ENCODE data around the gene WDFY4.

WDFY4 gene

DNA sequence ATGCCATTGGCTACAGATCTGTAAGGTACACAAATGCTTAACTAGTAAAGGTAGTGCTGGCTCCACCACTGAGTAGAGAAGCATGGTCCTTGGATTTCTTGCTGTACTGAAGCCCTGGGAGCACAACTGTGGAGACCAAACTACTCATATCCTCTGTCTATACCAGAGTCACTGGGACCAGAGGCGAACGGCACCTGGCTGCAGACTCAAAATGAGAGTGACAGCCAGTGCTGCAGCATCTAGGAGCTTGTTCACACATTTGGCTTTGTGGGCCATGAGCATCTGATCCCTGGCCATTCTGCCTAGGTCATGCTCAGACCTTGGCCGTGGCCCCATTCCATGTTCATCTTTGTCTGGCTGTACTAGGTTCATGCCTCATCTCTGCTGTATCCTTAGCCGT is 223.1 kb downstream of the WDFY4 start:
- no peak for DNase-seq (ENCODE audit: low spot score)

DNA sequence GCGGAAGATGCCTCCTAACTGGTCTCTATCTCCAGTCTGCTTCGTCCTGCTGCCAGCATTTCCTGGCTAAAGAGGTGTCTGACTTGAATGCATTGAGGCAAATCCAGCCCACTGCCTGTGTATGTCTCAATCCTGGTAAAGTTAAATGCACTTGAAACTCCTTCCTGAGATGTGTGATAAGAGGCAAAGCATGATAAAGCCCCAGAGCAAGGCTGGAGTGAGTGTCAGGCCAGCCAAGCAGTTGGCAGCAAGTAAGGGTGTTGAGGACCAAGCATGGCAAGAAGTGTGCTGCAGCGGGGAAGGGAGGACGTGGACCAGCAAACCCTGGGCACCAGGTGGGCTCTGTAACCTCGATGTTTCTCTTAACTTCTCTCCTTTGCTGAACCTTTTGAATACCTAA is 225.9 kb downstream of the WDFY4 start:
- no peak for DNase-seq (ENCODE audit: low spot score)

DNA sequence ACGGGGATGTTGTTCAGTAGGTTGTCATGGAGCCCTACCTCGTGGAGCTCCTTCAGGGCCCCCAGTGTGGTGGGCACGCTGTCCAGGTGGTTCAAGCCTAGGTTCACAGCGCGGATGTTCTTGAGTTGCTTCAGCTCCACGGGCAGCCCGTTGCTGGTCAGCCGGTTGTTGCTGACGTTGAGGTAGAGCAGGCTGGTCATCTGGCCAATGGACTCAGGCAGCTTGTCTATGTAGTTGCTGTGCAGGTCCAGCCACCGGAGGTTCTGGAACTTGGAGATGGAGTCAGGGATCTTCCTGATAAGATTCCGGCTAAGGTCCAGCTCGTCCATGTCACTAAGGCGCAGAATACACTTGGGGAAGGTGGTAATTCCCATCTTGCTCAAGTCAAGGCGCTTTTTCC is 229.0 kb downstream of the WDFY4 start:
- DNase-seq (ENCODE audit: low spot score): no peak

DNA sequence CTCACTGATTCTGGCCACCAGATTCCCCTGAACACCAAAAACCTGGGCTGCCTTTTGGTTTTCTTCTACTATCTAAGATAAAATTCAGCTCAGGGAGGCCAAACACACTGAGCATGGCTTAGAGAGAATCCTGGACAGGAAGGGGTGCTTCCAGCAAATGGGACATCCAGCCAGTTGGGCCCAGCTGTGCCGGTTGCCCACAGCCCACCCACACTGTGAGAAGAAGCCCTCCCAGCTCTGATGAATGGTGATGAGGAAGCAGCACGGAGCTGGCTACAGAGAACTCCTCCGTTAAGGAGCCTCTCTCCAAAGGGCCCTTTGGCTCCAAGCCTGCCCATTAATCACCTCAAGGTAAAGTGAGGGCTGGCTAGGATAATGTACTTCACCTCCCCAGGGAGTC is 239.1 kb downstream of the WDFY4 start:
- DNase-seq (ENCODE audit: low spot score): no peak

DNA sequence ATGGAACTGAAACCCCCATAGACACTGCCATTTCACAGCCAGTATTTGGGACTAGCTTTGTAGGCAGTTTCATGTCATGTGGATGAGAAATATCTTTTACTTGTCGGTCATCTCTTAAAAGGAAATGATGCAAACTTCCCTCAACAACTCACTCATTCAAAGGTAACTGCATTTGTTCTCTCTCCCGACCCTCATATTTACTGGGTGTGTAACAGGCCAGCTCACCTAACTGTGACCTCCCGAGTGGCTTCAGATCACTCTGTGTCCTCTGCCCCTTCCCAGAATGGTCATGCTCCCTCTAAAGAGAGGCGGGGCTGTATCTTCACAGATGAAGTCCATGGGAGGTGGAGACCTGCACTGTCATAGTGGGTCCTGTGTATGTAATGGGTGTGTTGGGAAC is 240.3 kb downstream of the WDFY4 start:
- no peak for DNase-seq (ENCODE audit: low spot score)

DNA sequence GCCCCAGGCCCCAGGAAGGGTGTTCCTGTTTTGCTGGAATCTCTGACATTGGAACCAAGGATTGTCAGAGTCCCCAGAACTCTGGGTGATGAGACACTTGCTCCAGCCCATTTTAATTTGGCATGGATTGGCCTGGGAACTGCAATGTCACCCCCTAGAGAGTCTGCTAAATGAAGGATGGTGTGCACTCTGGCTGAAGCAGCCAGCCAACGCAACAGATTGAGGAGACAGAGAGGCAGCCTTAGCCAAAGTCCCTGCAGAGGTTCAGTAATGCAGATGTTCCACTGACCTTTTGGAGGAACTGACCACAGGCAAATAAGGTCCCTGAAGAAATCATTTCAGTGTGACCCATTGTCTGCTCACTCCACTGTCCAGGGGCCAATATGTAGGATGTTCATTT is 241.6 kb downstream of the WDFY4 start:
- no peak for DNase-seq (ENCODE audit: low spot score)

DNA sequence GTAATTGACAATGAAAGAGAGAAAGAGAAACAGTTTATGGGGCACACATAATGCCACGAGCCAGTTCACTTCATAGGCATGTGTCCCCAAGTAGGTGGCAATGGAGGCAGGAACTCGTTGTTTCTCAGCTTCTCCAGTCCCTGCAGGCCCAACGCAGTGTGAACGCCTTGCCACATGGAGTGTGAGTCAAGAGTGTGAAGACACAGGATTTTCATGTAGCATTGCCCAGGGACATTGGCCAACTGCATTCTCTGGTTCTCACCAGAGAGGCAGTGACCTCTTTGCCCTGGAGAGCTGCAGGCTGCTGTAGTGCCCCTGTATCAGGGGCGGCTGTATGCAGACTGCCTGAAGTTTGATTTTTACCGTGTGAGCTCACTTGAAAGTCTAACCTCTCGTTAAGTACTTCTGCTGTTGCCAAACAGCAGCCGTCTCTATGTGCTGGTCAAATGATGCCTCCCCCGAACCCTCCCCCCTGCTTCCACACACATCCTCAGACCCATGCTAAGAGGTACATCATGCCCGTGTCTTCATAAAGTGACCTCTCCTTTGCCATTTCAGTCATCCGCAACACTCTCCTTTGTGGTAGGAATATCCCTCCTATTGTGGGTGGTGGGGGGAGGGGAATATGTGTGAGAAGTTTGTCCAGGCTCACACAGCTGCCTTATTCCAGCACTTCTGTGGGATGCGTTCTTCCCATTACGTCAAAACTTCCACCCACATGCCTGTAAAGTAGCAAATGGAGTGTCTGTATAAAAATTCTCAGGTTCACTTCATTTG is 242.3 kb downstream of the WDFY4 start:
- no peak for DNase-seq (ENCODE audit: low spot score)

DNA sequence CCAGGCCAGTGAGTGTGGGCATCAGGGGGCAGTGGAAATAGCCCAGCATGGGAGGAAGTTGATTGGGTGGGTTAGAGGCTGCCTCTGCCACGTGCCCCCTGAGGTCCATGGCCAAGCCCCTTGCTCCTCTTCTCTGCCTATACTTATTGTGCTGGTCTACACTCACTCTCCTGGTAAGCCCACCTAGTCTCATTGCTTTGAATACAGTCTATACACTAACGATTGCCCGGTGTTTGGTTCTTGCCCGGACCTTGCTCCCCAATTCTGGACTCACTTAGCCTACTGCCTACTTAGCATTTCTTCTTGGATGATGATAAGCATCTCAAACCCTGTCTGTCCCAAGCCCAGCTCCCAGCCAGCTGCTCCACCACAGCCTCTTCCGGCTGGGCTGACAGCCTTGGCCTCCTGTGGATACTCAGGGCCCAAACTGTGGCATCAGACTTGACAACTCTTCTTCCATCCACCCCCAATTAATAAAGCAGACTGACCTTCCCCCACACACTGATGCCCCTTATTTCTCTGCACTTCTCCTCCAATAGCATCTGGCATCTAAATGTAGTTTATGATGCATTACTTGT is 244.8 kb downstream of the WDFY4 start:
- DNase-seq (ENCODE audit: low spot score): no peak

DNA sequence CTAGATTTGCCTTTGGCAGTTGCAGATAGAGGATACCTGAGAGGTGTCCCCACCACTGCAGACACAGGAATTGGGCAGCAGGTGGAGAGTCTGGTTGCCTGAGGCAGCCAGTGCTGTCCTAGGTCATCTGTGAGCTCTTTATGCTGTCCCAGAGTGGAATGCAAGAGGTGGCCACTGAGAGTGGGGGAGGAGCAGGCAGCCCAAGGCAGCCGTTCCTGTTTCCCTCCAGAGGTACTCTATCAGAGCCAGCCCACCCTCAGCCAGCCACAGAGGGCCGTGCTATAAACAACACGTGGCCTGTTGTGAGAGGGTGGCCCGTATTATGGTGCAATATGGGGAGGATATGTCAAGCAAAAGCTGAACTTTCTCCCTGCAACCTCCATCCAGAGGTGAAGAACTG is 246.5 kb downstream of the WDFY4 start:
- DNase-seq (ENCODE audit: low spot score): no peak

DNA sequence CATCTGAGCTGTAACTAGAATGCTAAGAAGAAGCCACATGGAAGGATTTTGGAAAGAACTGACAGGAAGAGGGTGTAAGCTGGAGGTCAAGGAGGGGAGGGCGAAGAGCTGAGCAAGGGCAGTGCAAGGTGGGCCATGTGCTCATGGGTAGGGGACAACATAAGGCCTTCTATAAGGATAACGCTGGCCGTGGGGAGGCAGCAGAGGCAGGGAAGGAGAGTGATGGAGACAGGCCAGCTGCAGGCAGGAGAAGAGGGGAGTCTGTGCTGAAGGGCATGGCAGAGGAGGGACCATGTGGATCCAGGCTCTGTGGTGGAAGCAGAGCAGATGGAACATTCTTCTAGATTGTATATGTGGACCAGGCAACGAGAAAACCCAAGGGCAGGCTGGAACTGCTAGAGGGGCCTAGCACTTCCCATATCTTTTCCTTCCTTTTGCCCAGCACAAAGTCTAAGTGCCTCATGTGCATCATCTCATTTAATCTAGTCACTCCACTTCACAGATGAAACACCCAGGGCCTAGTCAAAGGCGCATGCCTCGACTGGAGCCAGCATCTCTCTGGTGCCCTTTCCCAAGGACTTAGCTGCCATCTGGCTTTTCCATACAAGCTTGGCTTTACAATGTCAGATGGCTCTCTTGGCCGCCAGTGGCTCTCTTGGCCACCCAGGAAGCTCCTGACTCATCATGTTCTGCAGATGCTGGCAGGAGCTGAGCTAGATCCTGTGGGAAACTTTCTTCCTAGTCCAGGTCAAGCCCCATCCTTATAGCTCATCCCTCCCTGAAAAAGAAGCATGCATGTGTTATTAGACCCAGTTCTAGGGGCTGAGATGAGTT is 248.4 kb downstream of the WDFY4 start:
- DNase-seq (ENCODE audit: low spot score): no peak

DNA sequence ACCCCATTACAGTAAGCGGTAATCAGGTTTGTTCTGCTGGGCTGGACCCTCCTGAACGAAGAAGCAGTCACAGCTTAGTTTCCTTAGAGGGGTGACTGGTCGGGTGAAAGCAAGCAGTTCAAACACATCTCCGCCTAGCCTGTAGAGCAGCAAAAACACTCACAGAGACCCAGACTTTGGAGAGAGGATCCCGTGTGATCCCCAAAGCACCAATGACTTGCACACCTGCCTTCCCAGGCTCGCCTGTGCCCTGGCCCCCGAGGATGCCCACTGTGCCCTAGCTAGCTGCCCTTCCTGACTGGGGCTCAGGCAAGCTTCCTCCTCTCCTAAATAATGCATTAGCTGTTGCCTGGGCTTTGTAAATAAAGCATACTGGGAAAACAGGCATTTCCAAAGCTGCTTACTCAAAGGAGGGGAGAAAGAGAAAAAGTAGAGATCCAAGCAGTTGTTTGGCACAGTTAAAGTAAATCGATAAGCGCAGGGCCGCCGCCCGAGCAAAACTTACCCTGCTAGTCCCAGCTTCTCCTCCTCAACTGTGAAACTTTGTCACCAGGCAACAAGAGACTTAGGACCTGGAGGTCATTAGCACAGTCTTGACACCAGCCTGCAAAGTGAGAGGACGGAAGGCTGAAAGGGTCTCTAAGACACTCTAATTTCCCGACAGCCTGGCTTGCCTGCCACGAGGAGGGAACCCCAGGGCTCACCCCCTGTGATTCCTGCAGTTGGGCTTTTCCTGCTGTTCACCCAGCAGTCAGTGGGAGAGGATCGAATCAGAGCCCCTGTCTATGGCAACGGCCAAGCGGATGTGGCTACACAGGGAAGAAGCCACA is 250.2 kb downstream of the WDFY4 start:
- no peak for DNase-seq (ENCODE audit: low spot score)

DNA sequence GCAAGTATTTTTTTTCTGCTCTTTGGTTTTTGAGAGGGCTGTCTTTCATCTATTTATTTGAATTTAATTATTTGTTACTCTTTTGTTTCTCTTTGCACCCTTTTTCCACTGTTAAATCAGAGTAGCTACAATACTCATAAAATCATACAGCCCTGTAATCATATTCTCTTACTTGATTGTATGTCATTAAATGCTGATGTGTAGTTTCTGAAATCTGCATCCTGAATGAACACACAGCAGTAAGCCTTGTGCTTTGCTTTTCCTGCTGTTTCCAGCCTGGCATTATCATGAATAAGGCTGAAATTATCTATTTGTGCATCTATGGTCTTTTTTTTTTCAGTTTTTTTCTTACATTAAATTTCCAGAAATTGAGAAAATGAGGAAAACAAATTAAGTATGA is 250.9 kb downstream of the WDFY4 start:
- DNase-seq (ENCODE audit: low spot score): no peak

DNA sequence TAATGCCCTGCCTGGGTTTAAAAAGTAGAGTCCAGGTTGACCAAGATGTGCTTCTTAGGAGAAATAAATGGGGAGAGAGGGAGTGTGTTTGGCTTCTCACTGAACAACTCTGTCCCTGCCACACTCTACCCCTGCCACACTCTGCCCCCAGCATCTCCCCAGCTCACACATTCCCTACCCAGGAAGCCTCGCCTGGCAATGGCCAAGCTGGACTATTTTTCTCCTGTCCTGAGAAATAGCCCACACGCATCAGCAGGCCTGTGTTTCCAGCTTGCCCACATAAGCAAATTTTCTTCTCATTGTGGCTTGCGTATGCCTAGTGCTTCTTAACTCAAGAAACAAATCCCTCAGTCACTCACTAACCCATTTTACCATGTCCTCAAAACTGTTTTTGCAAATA is 253.1 kb downstream of the WDFY4 start:
- DNase-seq (ENCODE audit: low spot score): no peak

DNA sequence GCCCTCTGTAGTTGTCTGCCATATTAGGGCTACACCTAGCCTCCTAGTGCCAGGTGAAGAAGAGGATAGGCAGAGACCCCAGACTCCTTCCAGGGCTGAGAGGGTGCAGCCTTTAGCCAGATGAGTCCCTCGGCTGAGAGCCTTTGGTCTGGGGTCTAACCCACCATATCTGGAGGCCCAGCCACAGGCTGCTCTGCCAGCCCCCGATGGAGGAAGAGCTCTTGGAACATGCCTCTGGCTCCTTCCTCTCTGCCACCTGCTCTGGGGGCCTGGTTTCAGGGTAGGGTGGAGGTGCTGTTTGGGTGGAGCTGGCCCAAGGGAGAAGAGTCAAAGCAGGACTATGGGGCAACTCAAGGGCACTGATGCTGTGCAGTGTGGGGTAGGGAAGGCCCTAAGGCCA is 253.6 kb downstream of the WDFY4 start:
- no peak for DNase-seq (ENCODE audit: low spot score)

DNA sequence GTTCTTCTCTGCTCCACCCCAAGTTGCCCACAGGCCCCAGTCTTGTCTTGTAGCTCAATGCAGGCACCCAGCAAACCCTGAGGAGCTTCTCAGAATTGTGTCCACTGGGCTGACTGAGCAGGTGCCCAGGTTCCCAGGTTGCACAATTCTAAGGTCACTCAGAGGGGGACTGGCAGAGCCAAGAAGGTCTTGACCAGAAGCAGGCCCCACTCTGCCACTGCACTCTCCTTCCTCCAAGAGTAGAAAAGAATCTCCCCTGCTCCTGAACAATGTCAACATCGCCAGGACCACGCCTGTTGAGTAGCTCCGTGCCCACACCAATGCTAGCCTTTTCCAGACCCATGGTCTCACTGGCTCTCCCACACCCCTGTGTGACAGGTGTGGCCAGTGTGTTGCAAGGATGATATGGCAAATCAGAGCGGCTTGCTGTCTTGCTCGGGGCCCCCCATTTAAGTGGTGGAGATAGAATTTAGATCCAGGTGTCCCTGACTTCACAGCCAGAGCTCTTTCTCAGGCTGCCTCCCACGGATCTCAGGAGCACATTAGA is 254.4 kb downstream of the WDFY4 start:
- no peak for DNase-seq (ENCODE audit: low spot score)

DNA sequence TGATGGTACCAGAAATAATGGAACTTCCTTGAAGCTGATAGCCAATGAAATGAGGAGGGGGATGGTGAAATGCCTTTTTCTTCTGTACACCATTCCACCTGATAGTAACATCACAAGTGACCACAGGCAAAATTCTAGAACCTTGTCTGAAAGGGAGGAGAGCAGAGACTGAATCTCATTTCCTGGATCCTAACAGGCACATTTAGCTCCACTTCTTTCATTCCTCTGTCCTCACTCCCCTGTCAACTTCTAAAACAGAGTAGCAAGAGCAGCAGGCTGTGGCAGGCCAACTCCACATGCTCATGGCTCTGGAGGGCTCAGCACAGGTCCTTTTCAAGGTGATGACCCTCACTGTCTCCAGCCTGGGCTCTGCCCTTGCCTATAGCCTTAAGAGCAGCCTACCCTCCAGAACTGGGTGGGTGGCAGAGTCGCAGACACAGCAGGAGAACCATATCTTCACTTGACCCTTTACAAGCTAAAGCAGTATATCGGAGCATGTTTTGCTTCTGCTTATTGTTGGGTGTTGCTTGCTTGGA is 255.2 kb downstream of the WDFY4 start, which contains the start of gene LRRC18:
Gene LRRC18, minus strand, starts transcription at position 51 of the 536 bp plus-strand sequence. CDS start 25,685 bp downstream, outside the sequence.
- DNase-seq (ENCODE audit: low spot score): no peak

DNA sequence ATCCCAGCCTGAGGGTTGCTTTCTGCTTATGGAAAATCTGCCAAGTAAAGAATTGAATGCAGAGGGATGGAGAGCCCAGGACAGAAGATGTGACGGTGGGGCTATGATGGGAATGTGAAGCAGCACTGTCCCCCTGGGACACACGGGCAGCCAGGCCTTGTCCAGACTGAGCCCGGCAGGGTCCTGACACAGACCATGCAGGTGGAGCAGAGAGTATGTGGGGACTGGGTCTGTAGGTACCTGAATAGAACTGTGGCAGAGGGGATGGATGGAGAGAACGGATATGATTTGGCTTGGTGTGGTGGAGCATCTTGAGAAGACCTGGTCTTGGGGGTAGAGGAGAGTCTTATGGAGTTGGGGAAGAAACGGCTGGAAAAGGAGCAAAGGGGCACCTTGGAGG is 255.7 kb downstream of the WDFY4 start:
- no peak for DNase-seq (ENCODE audit: low spot score)

DNA sequence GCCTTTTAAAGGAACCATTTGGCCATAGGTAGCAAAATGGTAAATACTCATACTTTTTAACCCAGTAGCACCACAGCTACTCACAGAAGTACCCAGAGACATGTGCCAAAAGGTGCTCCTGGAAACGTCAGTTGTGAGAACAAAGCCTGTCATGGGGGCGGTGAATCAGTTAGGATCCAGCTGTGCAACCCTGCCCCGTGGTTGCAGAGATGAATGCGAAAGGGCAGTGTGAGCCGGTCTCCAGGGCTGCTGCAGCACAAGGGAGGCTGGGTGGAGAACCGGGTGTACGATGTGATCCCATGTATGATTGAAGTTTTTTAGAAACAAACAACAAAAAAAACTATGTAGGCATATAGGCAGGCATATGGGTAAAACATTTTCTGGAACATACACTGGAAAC is 256.3 kb downstream of the WDFY4 start:
- DNase-seq (ENCODE audit: low spot score): no peak

DNA sequence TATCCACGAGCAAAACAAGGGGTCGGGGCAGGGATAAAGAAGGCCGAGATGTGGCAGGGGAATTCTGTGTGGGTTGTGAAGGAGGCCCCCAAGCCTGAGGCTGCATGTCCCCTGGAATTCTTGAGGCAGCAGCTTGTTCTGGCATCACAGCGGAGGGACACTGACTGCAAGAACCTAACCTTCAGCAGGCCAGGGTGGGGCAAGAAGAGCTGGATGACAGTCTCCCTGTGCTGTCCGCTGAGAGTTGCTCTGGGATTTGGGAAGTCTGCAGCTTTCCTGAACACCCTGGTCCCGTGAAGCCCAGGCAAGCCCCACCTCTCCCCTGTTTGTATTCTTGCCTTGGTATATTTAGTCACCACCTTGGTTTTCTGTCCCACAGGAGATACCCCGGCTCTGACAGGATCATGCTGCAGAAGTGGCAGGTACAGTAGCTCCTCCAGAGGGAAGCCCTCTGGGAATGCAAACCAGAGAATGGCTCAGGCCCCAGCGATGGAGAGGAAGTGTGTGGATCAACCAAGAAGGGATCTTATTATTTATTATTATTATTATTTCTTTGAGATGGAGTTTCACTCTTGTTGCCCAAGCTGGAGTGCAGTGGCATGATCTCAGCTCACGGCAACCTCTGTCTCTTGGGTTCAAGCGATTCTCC is 256.9 kb downstream of the WDFY4 start:
- no peak for DNase-seq (ENCODE audit: low spot score)

DNA sequence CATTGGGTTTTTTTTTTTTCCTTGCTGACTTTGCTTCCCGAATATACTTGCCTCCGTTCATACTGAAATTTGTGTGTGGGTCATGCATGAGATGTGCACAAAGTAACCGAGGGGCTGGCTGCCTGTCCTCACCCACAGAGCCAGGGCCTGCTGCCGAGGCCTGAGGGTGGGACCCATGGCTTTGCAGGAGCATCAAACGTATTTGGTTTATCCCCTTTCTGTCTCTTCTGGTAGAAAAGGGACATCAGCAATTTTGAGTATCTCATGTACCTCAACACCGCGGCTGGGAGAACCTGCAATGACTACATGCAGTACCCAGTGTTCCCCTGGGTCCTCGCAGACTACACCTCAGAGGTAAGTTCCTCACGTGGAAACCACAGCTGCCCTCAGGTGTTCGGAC is 258.4 kb downstream of the WDFY4 start:
- DNase-seq (ENCODE audit: low spot score): no peak

DNA sequence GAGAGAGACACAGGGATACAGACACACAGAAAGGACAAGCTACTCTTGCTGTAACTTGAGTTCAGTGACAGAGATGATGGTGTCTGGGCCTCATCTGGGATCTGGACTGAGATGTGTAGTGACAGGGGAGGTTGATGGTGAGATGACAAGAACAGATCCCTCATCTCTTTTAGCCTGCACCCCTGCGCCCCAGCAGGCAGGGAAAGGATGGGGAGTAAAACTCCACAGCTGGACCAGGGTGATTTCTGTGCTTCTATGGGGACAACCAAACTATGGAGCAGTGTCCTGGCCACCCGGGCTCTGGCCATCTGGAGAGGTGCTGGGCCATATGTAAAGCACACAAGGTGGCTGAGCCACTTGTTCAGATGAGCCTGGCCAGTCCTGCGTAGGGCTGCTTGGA is 259.5 kb downstream of the WDFY4 start:
- no peak for DNase-seq (ENCODE audit: low spot score)
